Coronary artery (tissue), 2 donors: ENCODE results near the gene PIK3R5.

Experiments used
- DNase-seq: peaks from one replicate; pipeline ENCODE4 v3.0.0-alpha.2; 2017; ENCODE audit warnings: low spot score
- H3K27ac ChIP-seq, 2 donors: fragments of 200-600 bp; sonication (generic); one replicate each; pipeline ENCODE4 v1.5.1; 2016 to 2019
- H3K4me3 ChIP-seq: fragments of 200-600 bp; sonication (generic); 2 replicates; pipeline ENCODE4 v1.5.1; 2016; ENCODE audit warnings: mild to moderate bottlenecking, moderate library complexity
- CTCF ChIP-seq: fragments of 200-600 bp; sonication (generic); IDR thresholded peaks from one replicate; pipeline ENCODE4 v1.5.1; 2019; ENCODE audit warnings: antibody characterized with exemption

The PIK3R5 gene

GRCh38 chr17:8893621-8894201 lies 71.8 kb downstream of the PIK3R5 start:
- Histone ChIP-seq H3K4me3 (no peak overlapping the region), H3K27ac (no peak overlapping the region)
- TF ChIP-seq CTCF: no peak
- DNase-seq: no peak

- Histone ChIP-seq H3K4me3 (no peak overlapping the region), H3K27ac (no peak overlapping the region)
- TF ChIP-seq CTCF: no peak
- DNase-seq: no peak
Observed at GRCh38 chr17:8893059-8893458, 72.4 kb downstream of the PIK3R5 start.

GRCh38 chr17:8892338-8892690 lies 73.2 kb downstream of the PIK3R5 start:
- DNase-seq: no peak
- no peak overlapping the region for H3K27ac ChIP-seq
- no peak for TF ChIP-seq CTCF
- H3K4me3 ChIP-seq: no peak overlapping the region

- no peak for DNase-seq
- no peak overlapping the region for H3K27ac ChIP-seq
- no peak for TF ChIP-seq CTCF
- H3K4me3 ChIP-seq: no peak overlapping the region
Observed at GRCh38 chr17:8890671-8891070, 74.8 kb downstream of the PIK3R5 start.

- TF ChIP-seq CTCF: no peak
- Histone ChIP-seq H3K27ac (no peak overlapping the region), H3K4me3 (no peak overlapping the region)
- DNase-seq: no peak
Observed at GRCh38 chr17:8889458-8890210, 75.9 kb downstream of the PIK3R5 start.

GRCh38 chr17:8888704-8889302 lies 76.7 kb downstream of the PIK3R5 start:
- Histone ChIP-seq H3K27ac (no peak overlapping the region), H3K4me3 (no peak overlapping the region)
- TF ChIP-seq CTCF: no peak
- DNase-seq: no peak
